H9 (cell line): ENCODE measurements around the gene USP12. TPM values are rescaled to one million over a fixed set of nuclear protein-coding genes. Genes with fewer than 3 reads are reported as not detected.

Experiments used
- DNase-seq: peaks from one replicate; pipeline ENCODE4 v3.0.0-alpha.2; 2017
- H2AFZ ChIP-seq: one replicate; pipeline ENCODE4 v1.6.1; 2013; ENCODE audit warnings: mild to moderate bottlenecking, low read length, control low read depth, moderate library complexity
- H2AK5ac ChIP-seq: 2 replicates; pipeline ENCODE4 v1.6.1; 2013; ENCODE audit warnings: low read length, control low read depth, mixed read lengths; ENCODE audit not compliant: insufficient read length
- H2BK120ac ChIP-seq: one replicate; pipeline ENCODE4 v1.6.1; 2013; ENCODE audit warnings: low read depth, mild to moderate bottlenecking, low read length, control low read depth, inconsistent platforms; ENCODE audit not compliant: poor library complexity, severe bottlenecking
- H2BK12ac ChIP-seq: 2 replicates; pipeline ENCODE4 v1.6.1; 2013; ENCODE audit warnings: low read length, control low read depth, mixed read lengths, low read depth; ENCODE audit not compliant: insufficient read length
- H2BK15ac ChIP-seq: 2 replicates; pipeline ENCODE4 v1.6.1; 2013; ENCODE audit warnings: low read depth, low read length, control low read depth
- H2BK20ac ChIP-seq: one replicate; pipeline ENCODE4 v1.6.1; 2013; ENCODE audit warnings: low read depth, mild to moderate bottlenecking, low read length, control low read depth, inconsistent platforms; ENCODE audit not compliant: poor library complexity, severe bottlenecking
- H2BK5ac ChIP-seq: 2 replicates; pipeline ENCODE4 v1.6.1; 2013; ENCODE audit warnings: low read length, control low read depth, mixed read lengths; ENCODE audit not compliant: insufficient read length
- H3K14ac ChIP-seq: 2 replicates; pipeline ENCODE4 v1.6.1; 2013; ENCODE audit warnings: low read length, control low read depth; ENCODE audit not compliant: insufficient read depth
- H3K18ac ChIP-seq: 2 replicates; pipeline ENCODE4 v1.6.1; 2013; ENCODE audit warnings: low read depth, mild to moderate bottlenecking, mixed read lengths, low read length, control low read depth; ENCODE audit not compliant: insufficient read length
- H3K23ac ChIP-seq: 2 replicates; pipeline ENCODE4 v1.6.1; 2013; ENCODE audit warnings: low read length, control low read depth, mixed read lengths, low read depth; ENCODE audit not compliant: insufficient read length
- H3K23me2 ChIP-seq: 2 replicates; pipeline ENCODE4 v1.6.1; 2013; ENCODE audit warnings: low read depth, mild to moderate bottlenecking, mixed read lengths, low read length, control low read depth; ENCODE audit not compliant: insufficient read length, poor library complexity, severe bottlenecking
- H3K27ac ChIP-seq: 2 replicates; pipeline ENCODE4 v1.5.1; 2013; ENCODE audit warnings: low read length, control low read depth, mixed read lengths, low read depth; ENCODE audit not compliant: insufficient read length
- H3K27me3 ChIP-seq: 2 replicates; pipeline ENCODE4 v1.6.1; 2013; ENCODE audit warnings: low read length, control low read depth, inconsistent platforms; ENCODE audit not compliant: insufficient read depth
- H3K4ac ChIP-seq: 2 replicates; pipeline ENCODE4 v1.6.1; 2013; ENCODE audit warnings: low read depth, mild to moderate bottlenecking, control low read depth, inconsistent platforms, low read length, moderate library complexity
- H3K4me1 ChIP-seq: 2 replicates; pipeline ENCODE4 v1.6.1; 2013; ENCODE audit warnings: low read length, control low read depth, inconsistent platforms; ENCODE audit not compliant: insufficient read depth
- H3K4me2 ChIP-seq: 2 replicates; pipeline ENCODE4 v1.6.1; 2013; ENCODE audit warnings: low read length, control low read depth, mixed read lengths; ENCODE audit not compliant: insufficient read length, insufficient read depth
- H3K56ac ChIP-seq: 2 replicates; pipeline ENCODE4 v1.6.1; 2013; ENCODE audit warnings: low read depth, mild to moderate bottlenecking, mixed read lengths, low read length, control low read depth; ENCODE audit not compliant: insufficient read length
- H3K79me1 ChIP-seq: 2 replicates; pipeline ENCODE4 v1.6.1; 2013; ENCODE audit warnings: low read depth, mild to moderate bottlenecking, moderate library complexity, low read length, control low read depth, inconsistent platforms; ENCODE audit not compliant: insufficient read depth, poor library complexity, severe bottlenecking
- H3K79me2 ChIP-seq: 2 replicates; pipeline ENCODE4 v1.6.1; 2013; ENCODE audit warnings: low read length, control low read depth, inconsistent platforms; ENCODE audit not compliant: insufficient read depth
- H3K9ac ChIP-seq: 2 replicates; pipeline ENCODE4 v1.6.1; 2013; ENCODE audit warnings: low read length, control low read depth, mixed read lengths; ENCODE audit not compliant: insufficient read length; ENCODE audit errors: extremely low read depth
- H3K9me3 ChIP-seq: one replicate; pipeline ENCODE4 v1.6.1; 2013; ENCODE audit warnings: low read depth, low read length, inconsistent platforms; ENCODE audit not compliant: control insufficient read depth
- H3T11ph ChIP-seq: one replicate; pipeline ENCODE4 v1.6.1; 2013; ENCODE audit warnings: mild to moderate bottlenecking, low read length, control low read depth, inconsistent platforms
- H4K20me1 ChIP-seq: one replicate; pipeline ENCODE4 v1.6.1; 2013; ENCODE audit not compliant: control insufficient read depth, insufficient read length, insufficient read depth
- H4K5ac ChIP-seq: 2 replicates; pipeline ENCODE4 v1.6.1; 2013; ENCODE audit warnings: low read depth, mild to moderate bottlenecking, mixed read lengths, low read length, control low read depth; ENCODE audit not compliant: insufficient read length
- H4K8ac ChIP-seq: replicated peaks from 2 replicates; pipeline ENCODE4 v1.6.1; 2013; ENCODE audit warnings: low read length, control low read depth, mixed read lengths, low read depth; ENCODE audit not compliant: insufficient read length
- H4K91ac ChIP-seq: 2 replicates; pipeline ENCODE4 v1.6.1; 2013; ENCODE audit warnings: low read depth, mild to moderate bottlenecking, moderate library complexity, mixed read lengths, low read length, control low read depth; ENCODE audit not compliant: insufficient read length
- H3K27ac Mint-ChIP-seq, 3 experiments: 2 replicates in 2 of 3; 3 replicates in 1 of 3; pipeline ENCODE4 v1.8.0; 2020 to 2021; ENCODE audit warnings: mixed read lengths in 3 of 3, mild to moderate bottlenecking in 1 of 3, moderate library complexity in 1 of 3
- H3K27me3 Mint-ChIP-seq: 2 replicates; pipeline ENCODE4 v1.8.0; 2021; ENCODE audit warnings: low read depth, mild to moderate bottlenecking, moderate library complexity, mixed read lengths
- H3K36me3 Mint-ChIP-seq, 3 experiments: 2 replicates in 2 of 3; 3 replicates in 1 of 3; pipeline ENCODE4 v1.8.0; 2020 to 2021; ENCODE audit warnings: low read depth in 3 of 3, mixed read lengths in 3 of 3; ENCODE audit not compliant: insufficient read depth in 1 of 3
- H3K4me1 Mint-ChIP-seq, 2 experiments: 2 replicates each; pipeline ENCODE4 v1.8.0; 2020; ENCODE audit warnings: mixed read lengths in 2 of 2
- H3K4me3 Mint-ChIP-seq, 2 experiments: 2 replicates in 1 of 2; 3 replicates in 1 of 2; pipeline ENCODE4 v1.8.0; 2020 to 2021; ENCODE audit warnings: mild to moderate bottlenecking in 2 of 2, mixed read lengths in 2 of 2, moderate library complexity in 1 of 2
- H3K9me3 Mint-ChIP-seq, 2 experiments: 2 replicates in 1 of 2; 3 replicates in 1 of 2; pipeline ENCODE4 v1.8.0; 2020; ENCODE audit warnings: mild to moderate bottlenecking in 2 of 2, mixed read lengths in 2 of 2, moderate library complexity in 1 of 2
- CTCF ChIP-seq: fragments of 200-600 bp; sonication (generic); conservative IDR thresholded peaks from 3 replicates; pipeline ENCODE4 v1.8.0; 2021; ENCODE audit warnings: antibody characterized with exemption, mild to moderate bottlenecking
- WGBS: extraction: QIAGEN DNeasy Blood & Tissue Kit; methylation state at CpG from one replicate; pipeline ENCODE4 v1.1.7; 2013; ENCODE audit warnings: missing lambda C conversion rate, low lambda C conversion rate, mixed read lengths; ENCODE audit not compliant: insufficient read length; ENCODE audit errors: extremely low coverage; 5-methylcytosine and 5-hydroxymethylcytosine counted together
- total RNA-seq: library from RNA; stranded (reverse); gene quantifications from 2 replicates; pipeline ENCODE4 v1.2.1, GENCODE V29; 2021

Gene USP12
- total RNA-seq, 1 experiment from 2014 or later = 24.8 TPM

GRCh38 chr13:27079421-27079958, 92.1 kb downstream of the USP12 start:
- no peak for TF ChIP-seq CTCF

More at GRCh38 chr13:27079421-27079958, 92.1 kb downstream of the USP12 start:
- Histone ChIP-seq H3K4me1 (no peaks in the 10 kb centered on the region), H3K27me3 (no peaks in the 10 kb centered on the region), H2BK120ac (no peak overlapping the region), H2AFZ (no peak overlapping the region), H4K5ac (no peak overlapping the region), H3K18ac (no peak overlapping the region), H4K8ac (no peak overlapping the region), H4K20me1 (no peaks in the 10 kb centered on the region), H2AK5ac (no peak overlapping the region), H2BK20ac (no peak overlapping the region), H3K14ac (no peak overlapping the region), H3K9me3 (no peaks in the 10 kb centered on the region), H3K4me2 (no peak overlapping the region), H2BK15ac (no peak overlapping the region), H3K79me1 (no peaks in the 10 kb centered on the region), H3K4ac (no peak overlapping the region), H4K91ac (no peak overlapping the region), H3K23ac (no peak overlapping the region), H2BK5ac (no peak overlapping the region), H3K9ac (no peak overlapping the region), H2BK12ac (no peak overlapping the region), H3K27ac (no peak overlapping the region), H3T11ph (no peak overlapping the region), H3K56ac (no peak overlapping the region), H3K79me2 (no peaks in the 10 kb centered on the region), H3K23me2 (no peaks in the 10 kb centered on the region)
- Mint-ChIP-seq H3K4me3 (no peak overlapping the region), H3K27ac (peak overlapping the region in 1 of 3 experiments; percentile 11; a peak in 1 of 7 replicates), H3K9me3 (no peaks in the 10 kb centered on the region; a peak in 2 of 5 replicates), H3K4me1 (peaks cover 0 to 9% of the 10 kb centered on the region in 2 experiments; a peak in 2 of 4 replicates), H3K36me3 (peaks cover 8 to 23% (median 19%) of the 10 kb centered on the region in 3 experiments), H3K27me3 (no peaks in the 10 kb centered on the region)
- DNase-seq = peak; percentile 60
- WGBS = no CpG with 5 or more reads among the region's 3 CpGs
